ENCODE data around the gene FBRSL1.

DNA sequence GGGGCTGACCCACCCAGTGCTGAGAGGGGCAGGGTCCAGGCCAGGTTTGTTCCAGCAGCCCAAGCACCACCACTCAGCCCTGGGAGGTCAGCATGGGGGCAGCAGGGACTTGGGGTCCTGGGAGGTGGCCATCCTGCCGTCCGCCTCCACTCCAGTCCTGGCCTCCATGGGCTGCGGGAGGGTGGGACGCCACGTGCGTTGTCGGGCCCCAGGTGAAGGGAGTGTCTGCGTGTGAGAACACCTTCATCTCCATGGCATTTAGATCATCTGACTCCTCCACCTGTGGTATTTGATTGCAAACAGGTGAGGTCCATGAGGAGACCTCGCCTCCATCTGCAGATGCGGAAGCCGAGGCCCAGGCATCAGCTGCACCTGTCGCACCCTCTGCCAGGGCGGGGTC, 44.1 kb downstream of the FBRSL1 start:
- TF ChIP-seq ZNF70 (CRISPR knock-in tag; IDR thresholded peaks at IDR 0.05) (no peak), TOX (CRISPR knock-in tag; IDR thresholded peaks at IDR 0.05; ENCODE audit: borderline replicate concordance) (no peak)
- TF ChIP-seq, protein P1, sequence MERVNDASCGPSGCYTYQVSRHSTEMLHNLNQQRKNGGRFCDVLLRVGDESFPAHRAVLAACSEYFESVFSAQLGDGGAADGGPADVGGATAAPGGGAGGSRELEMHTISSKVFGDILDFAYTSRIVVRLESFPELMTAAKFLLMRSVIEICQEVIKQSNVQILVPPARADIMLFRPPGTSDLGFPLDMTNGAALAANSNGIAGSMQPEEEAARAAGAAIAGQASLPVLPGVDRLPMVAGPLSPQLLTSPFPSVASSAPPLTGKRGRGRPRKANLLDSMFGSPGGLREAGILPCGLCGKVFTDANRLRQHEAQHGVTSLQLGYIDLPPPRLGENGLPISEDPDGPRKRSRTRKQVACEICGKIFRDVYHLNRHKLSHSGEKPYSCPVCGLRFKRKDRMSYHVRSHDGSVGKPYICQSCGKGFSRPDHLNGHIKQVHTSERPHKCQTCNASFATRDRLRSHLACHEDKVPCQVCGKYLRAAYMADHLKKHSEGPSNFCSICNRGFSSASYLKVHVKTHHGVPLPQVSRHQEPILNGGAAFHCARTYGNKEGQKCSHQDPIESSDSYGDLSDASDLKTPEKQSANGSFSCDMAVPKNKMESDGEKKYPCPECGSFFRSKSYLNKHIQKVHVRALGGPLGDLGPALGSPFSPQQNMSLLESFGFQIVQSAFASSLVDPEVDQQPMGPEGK (CRISPR knock-in tag; IDR thresholded peaks at IDR 0.05; ENCODE audit: borderline replicate concordance), result no peak
